HepG2 (cell line): ENCODE data around the gene PROCR.

Experiments
- CBX1 ChIP-seq: IDR thresholded peaks from one replicate; pipeline ENCODE4 v1.6.1; 2016; ENCODE audit warnings: antibody characterized with exemption, low read depth
- KDM1A ChIP-seq: IDR thresholded peaks from 2 replicates; pipeline ENCODE4 v1.6.1; 2016; ENCODE audit warnings: missing compliant biosample characterization
- NFRKB ChIP-seq: fragments of 450-650 bp; IDR thresholded peaks from 2 replicates; pipeline ENCODE4 v1.6.1; 2017
- POLR2G ChIP-seq: fragments of 200-400 bp; formaldehyde crosslinking; IDR thresholded peaks from 2 replicates; pipeline ENCODE4 v1.6.1; 2018; ENCODE audit warnings: mild to moderate bottlenecking, low read depth, low read length, moderate library complexity
- TOE1 ChIP-seq: sonication (generic); formaldehyde crosslinking; IDR thresholded peaks from 2 replicates; pipeline ENCODE4 v1.4.0; 2020; ENCODE audit warnings: mild to moderate bottlenecking, missing genetic modification reagents
- ZFX ChIP-seq: sonication (generic); formaldehyde crosslinking; IDR thresholded peaks from 2 replicates; pipeline ENCODE4 v1.4.0; 2020; ENCODE audit warnings: mild to moderate bottlenecking, low read depth, missing genetic modification reagents, moderate library complexity
- ZNF589 ChIP-seq: sonication (generic); formaldehyde crosslinking; conservative IDR thresholded peaks from 2 replicates; pipeline ENCODE4 v1.8.0; 2022; ENCODE audit warnings: mild to moderate bottlenecking, moderate library complexity, missing genetic modification reagents
- TF ChIP-seq, protein P1 (sequence below): IDR thresholded peaks from 2 replicates; pipeline ENCODE4 v1.6.1; 2016
- TF ChIP-seq, protein P2 (sequence below): sonication (generic); formaldehyde crosslinking; IDR thresholded peaks from 2 replicates; pipeline ENCODE4 v1.4.0; 2020; ENCODE audit warnings: missing genetic modification reagents, borderline replicate concordance

DNA sequence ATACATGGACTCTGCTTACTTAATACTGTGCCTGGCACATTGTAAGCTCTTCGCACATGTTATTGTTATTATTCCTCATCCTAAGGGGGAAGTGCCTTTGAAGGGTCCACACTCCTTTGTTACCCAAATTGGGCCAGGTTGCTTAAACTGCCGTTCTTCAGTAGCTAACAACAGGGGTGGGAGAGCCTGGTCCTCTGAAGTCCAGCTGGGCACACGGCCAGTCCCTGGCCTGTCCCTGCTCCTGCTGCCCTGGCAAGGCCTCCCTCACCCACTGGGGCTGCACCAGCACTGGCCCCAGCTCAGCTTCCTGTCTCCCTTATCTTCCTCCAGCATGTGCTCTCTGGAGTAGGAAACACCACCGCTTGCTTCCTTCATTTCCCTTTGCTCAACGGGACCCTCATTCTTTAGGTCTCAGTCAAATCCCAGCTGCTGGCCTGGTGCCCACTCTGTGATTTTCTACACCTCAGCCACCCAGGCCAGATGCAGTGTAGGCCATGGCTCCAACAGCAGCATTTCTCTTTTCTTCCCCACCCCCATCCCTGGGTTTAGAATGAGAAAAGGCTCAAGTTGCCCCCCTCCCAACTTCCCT, 5.5 kb upstream of the PROCR start:
- TF ChIP-seq NFRKB (no peak), ZFX (CRISPR knock-in tag) (0 out of 2 replicates have a peak, but pooled peaks have one; percentile 16), POLR2G (no peak), TOE1 (CRISPR knock-in tag) (no peak), ZNF589 (CRISPR knock-in tag) (no peak), CBX1 (no peak), KDM1A (CRISPR knock-in tag) (no peak)
- TF ChIP-seq, protein P1, sequence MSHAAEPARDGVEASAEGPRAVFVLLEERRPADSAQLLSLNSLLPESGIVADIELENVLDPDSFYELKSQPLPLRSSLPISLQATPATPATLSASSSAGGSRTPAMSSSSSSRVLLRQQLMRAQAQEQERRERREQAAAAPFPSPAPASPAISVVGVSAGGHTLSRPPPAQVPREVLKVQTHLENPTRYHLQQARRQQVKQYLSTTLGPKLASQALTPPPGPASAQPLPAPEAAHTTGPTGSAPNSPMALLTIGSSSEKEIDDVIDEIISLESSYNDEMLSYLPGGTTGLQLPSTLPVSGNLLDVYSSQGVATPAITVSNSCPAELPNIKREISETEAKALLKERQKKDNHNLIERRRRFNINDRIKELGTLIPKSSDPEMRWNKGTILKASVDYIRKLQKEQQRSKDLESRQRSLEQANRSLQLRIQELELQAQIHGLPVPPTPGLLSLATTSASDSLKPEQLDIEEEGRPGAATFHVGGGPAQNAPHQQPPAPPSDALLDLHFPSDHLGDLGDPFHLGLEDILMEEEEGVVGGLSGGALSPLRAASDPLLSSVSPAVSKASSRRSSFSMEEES (CRISPR knock-in tag) = no peak
- TF ChIP-seq, protein P2, sequence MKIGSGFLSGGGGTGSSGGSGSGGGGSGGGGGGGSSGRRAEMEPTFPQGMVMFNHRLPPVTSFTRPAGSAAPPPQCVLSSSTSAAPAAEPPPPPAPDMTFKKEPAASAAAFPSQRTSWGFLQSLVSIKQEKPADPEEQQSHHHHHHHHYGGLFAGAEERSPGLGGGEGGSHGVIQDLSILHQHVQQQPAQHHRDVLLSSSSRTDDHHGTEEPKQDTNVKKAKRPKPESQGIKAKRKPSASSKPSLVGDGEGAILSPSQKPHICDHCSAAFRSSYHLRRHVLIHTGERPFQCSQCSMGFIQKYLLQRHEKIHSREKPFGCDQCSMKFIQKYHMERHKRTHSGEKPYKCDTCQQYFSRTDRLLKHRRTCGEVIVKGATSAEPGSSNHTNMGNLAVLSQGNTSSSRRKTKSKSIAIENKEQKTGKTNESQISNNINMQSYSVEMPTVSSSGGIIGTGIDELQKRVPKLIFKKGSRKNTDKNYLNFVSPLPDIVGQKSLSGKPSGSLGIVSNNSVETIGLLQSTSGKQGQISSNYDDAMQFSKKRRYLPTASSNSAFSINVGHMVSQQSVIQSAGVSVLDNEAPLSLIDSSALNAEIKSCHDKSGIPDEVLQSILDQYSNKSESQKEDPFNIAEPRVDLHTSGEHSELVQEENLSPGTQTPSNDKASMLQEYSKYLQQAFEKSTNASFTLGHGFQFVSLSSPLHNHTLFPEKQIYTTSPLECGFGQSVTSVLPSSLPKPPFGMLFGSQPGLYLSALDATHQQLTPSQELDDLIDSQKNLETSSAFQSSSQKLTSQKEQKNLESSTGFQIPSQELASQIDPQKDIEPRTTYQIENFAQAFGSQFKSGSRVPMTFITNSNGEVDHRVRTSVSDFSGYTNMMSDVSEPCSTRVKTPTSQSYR (CRISPR knock-in tag) = no peak
